H54 (cell line): Measurements from ENCODE around the gene TBRG1.
A peak's percentile ranks its signal among the peaks of the same experiment; 100 is the strongest.
"Not testable (repeated sequence)": the region's sequence is repeated elsewhere in the genome, so short reads cannot be mapped to it uniquely, and the experiment has no call there.

ENCODE experiments used
- DNase-seq: peaks from one replicate; pipeline ENCODE4 v3.0.0; 2011; ENCODE audit warnings: low spot score, mixed read lengths; ENCODE audit not compliant: insufficient read length
- FAIRE-seq: peaks from 3 replicates; lab custom pipeline; 2011; peaks lifted over from hg19 to GRCh38; lab: Jason Lieb, UNC
- POLR2A ChIP-seq: IDR thresholded peaks from 2 replicates; pipeline ENCODE4 v1.6.1; 2011; ENCODE audit warnings: low read depth, mild to moderate bottlenecking, low read length

The TBRG1 gene

GRCh38 chr11:124622531-124623451 lies at the start of gene TBRG1:
TBRG1 (plus strand) TSS chr11:124622864; CDS start chr11:124623084, 220 bp downstream.
- DNase-seq (peak; percentile 65), FAIRE-seq (peak; percentile 64)
- peak; percentile 83 for TF ChIP-seq POLR2A

- DNase-seq: no peak
- TF ChIP-seq POLR2A: no peak
- no peak for FAIRE-seq
These were observed 44.8 kb upstream of the TBRG1 start for GRCh38 chr11:124577716-124578427.

GRCh38 chr11:124578761-124579160 lies 43.9 kb upstream of the TBRG1 start:
- no peak for FAIRE-seq
- no peak for DNase-seq
- no peak for TF ChIP-seq POLR2A

GRCh38 chr11:124581817-124582216 lies 40.8 kb upstream of the TBRG1 start:
- TF ChIP-seq POLR2A: no peak
- DNase-seq: no peak
- no peak for FAIRE-seq

- TF ChIP-seq POLR2A: no peak
- DNase-seq: no peak
- no peak for FAIRE-seq
These were observed 40.1 kb upstream of the TBRG1 start for GRCh38 chr11:124582565-124582964.

- FAIRE-seq: no peak
- no peak for TF ChIP-seq POLR2A
- no peak for DNase-seq
These were observed 38.9 kb upstream of the TBRG1 start for GRCh38 chr11:124583781-124584180.

- FAIRE-seq (no peak), DNase-seq (no peak)
- no peak for TF ChIP-seq POLR2A
These were observed 37.8 kb upstream of the TBRG1 start for GRCh38 chr11:124584681-124585372.

- TF ChIP-seq POLR2A: no peak
- FAIRE-seq (no peak), DNase-seq (no peak)
These were observed 36.3 kb upstream of the TBRG1 start for GRCh38 chr11:124586238-124586860.

GRCh38 chr11:124591430-124591829 lies 31.2 kb upstream of the TBRG1 start:
- TF ChIP-seq POLR2A: no peak
- FAIRE-seq: no peak
- DNase-seq: no peak

GRCh38 chr11:124592627-124593026 lies 30.0 kb upstream of the TBRG1 start:
- TF ChIP-seq POLR2A: no peak
- no peak for FAIRE-seq
- DNase-seq: no peak

GRCh38 chr11:124595302-124595701 lies 27.4 kb upstream of the TBRG1 start:
- TF ChIP-seq POLR2A: no peak
- DNase-seq (no peak), FAIRE-seq (no peak)

GRCh38 chr11:124597626-124598025 lies 25.0 kb upstream of the TBRG1 start:
- no peak for DNase-seq
- TF ChIP-seq POLR2A: no peak
- no peak for FAIRE-seq

GRCh38 chr11:124600621-124601320 lies 21.9 kb upstream of the TBRG1 start:
- no peak for TF ChIP-seq POLR2A
- DNase-seq: no peak
- FAIRE-seq: no peak

GRCh38 chr11:124602193-124602592 lies 20.5 kb upstream of the TBRG1 start:
- FAIRE-seq: peak; percentile 95

GRCh38 chr11:124602723-124603122 lies 19.9 kb upstream of the TBRG1 start:
- DNase-seq, FAIRE-seq: not testable (repeated sequence)

More at GRCh38 chr11:124602193-124602592, 20.5 kb upstream of the TBRG1 start:
- no peak for TF ChIP-seq POLR2A
- DNase-seq: peak; percentile 42
